GM19351 (cell line): ENCODE results near the gene FRAT1.
"Not testable (repeated sequence)": the region's sequence is repeated elsewhere in the genome, so short reads cannot be mapped to it uniquely, and the experiment has no call there.

ENCODE experiments used
- ATAC-seq: cut with Tn5 transposase; IDR thresholded peaks from one replicate; pipeline ENCODE4 v1.9.1; 2021; ENCODE audit warnings: mild to moderate bottlenecking, moderate library complexity; ENCODE audit not compliant: unreplicated experiment

FRAT1 gene

GRCh38 chr10:97318772-97319651 lies at the start of gene FRAT1:
Gene FRAT1 (plus strand): TSS chr10:97319271. CDS start chr10:97319454, 183 bp downstream.
- peak; percentile 78 for ATAC-seq

- ATAC-seq, result no peak
Observed at GRCh38 chr10:97270523-97271154, 48.4 kb upstream of the FRAT1 start.

GRCh38 chr10:97273700-97274099 lies 45.4 kb upstream of the FRAT1 start:
- ATAC-seq, result no peak

- no peak for ATAC-seq
Observed at GRCh38 chr10:97274828-97275227, 44.2 kb upstream of the FRAT1 start.

- ATAC-seq, result no peak
Observed at GRCh38 chr10:97277551-97277950, 41.5 kb upstream of the FRAT1 start.

GRCh38 chr10:97278491-97278989 lies 40.5 kb upstream of the FRAT1 start:
- no peak for ATAC-seq

- ATAC-seq, result no peak
Observed at GRCh38 chr10:97279121-97279815, 39.8 kb upstream of the FRAT1 start.

- ATAC-seq, result no peak
Observed at GRCh38 chr10:97280783-97281182, 38.3 kb upstream of the FRAT1 start.

- not testable (repeated sequence) for ATAC-seq
Observed at GRCh38 chr10:97290076-97290475, 29.0 kb upstream of the FRAT1 start.

- ATAC-seq, result not testable (repeated sequence)
Observed at GRCh38 chr10:97290576-97291356, 28.3 kb upstream of the FRAT1 start.

- ATAC-seq, result no peak
Observed at GRCh38 chr10:97291357-97292096, 27.5 kb upstream of the FRAT1 start.

- ATAC-seq, result peak; percentile 96
Observed at GRCh38 chr10:97292097-97292861, 26.8 kb upstream of the FRAT1 start, which contains the start of gene ARHGAP19. Gene ARHGAP19 (minus strand): TSS chr10:97292637. CDS start chr10:97292627, 10 bp downstream.

- ATAC-seq, result no peak
Observed at GRCh38 chr10:97292862-97293198, 26.2 kb upstream of the FRAT1 start.

- no peak for ATAC-seq
Observed at GRCh38 chr10:97297556-97298222, 21.4 kb upstream of the FRAT1 start.

GRCh38 chr10:97298223-97298571 lies 20.9 kb upstream of the FRAT1 start:
- no peak for ATAC-seq

GRCh38 chr10:97300980-97301379 lies 18.1 kb upstream of the FRAT1 start:
- no peak for ATAC-seq

- no peak for ATAC-seq
Observed at GRCh38 chr10:97302088-97302791, 16.8 kb upstream of the FRAT1 start.

GRCh38 chr10:97307441-97307840 lies 11.6 kb upstream of the FRAT1 start:
- ATAC-seq, result no peak
